ENCODE measurements around the gene CCL7. TPM values are rescaled to one million over a fixed set of nuclear protein-coding genes. Genes with fewer than 3 reads are reported as not detected.

CCL7 gene
- polyA plus RNA-seq, 1 donor from 2014 or later = not detected

DNA sequence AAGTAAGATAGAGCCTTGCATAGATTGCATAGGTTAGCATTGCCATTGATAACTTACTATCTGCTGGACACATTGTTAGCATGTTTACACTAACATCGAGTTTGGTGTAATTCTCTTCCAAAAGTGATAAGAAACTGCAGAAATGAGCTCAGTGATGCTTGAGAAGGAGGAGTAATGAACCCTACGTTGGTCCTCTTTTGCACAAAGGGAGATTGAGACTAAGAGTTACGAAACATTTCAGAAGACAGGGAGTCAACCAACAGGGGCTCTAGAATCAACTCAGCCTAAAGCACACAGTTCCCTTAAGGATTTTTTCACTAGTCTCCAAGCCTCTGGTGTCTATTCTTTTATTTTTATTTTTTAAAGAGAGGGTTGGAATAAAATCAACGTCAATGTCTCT lies 6.8 kb downstream of the CCL7 start:
- no peaks in the 10 kb centered on the region for H4K20me1 ChIP-seq (ENCODE audit: insufficient read depth)

DNA sequence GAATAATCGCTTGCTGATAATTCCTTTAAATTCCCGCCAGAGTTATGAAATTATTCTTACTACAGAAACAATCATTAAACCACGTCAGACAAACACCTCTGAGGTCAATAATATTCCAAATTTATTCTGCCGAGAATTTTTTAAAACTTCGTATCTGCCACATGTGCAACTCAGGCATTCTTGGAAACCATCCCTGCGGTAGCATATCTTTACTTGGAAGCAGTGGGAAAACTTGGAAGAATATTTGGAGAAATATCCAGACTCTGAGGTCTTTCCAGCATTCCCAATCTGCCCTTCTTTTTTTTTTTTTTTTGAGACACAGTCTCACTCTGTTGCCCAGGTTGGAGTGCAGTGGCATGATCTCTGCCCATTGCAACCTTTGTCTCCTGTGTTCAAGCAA lies 13.6 kb downstream of the CCL7 start:
- no peaks in the 10 kb centered on the region for H3K79me2 ChIP-seq (replicated peaks; ENCODE audit: insufficient read depth, low read length)
- H3K9me2 ChIP-seq (ENCODE audit: insufficient read depth, low read length) = no peaks in the 10 kb centered on the region
- TF ChIP-seq EP300 (conservative IDR thresholded peaks at IDR 0.05; ENCODE audit: poor library complexity, severe bottlenecking) = no peak
- H3K9me3 ChIP-seq (ENCODE audit: low read length) = no peaks in the 10 kb centered on the region
- no peak overlapping the region for H3K4me3 ChIP-seq (ENCODE audit: low read length)
- H3K27ac ChIP-seq (ENCODE audit: low read length) = no peak overlapping the region
- H3K27me3 ChIP-seq (ENCODE audit: insufficient read depth, low read depth, low read length) = no peaks in the 10 kb centered on the region
- no peaks in the 10 kb centered on the region for H4K20me1 ChIP-seq (ENCODE audit: insufficient read depth)
- no peaks in the 10 kb centered on the region for H3K36me3 ChIP-seq (ENCODE audit: insufficient read depth, low read length)
- no peak overlapping the region for H2AFZ ChIP-seq (ENCODE audit: low read depth, low read length)
- no peak overlapping the region for H3K4me2 ChIP-seq (ENCODE audit: low read length)
- no peak overlapping the region for H3K9ac ChIP-seq (ENCODE audit: low read length)
- no peaks in the 10 kb centered on the region for H3F3A ChIP-seq (ENCODE audit: insufficient read depth, low read length, poor library complexity, severe bottlenecking)

More for the DNA sequence above, 6.8 kb downstream of the CCL7 start:
- no peak overlapping the region for H3K9ac ChIP-seq (ENCODE audit: low read length)
- H3K4me3 ChIP-seq (ENCODE audit: low read length) = no peak overlapping the region
- no peak for TF ChIP-seq EZH2 (IDR thresholded peaks at IDR 0.05; ENCODE audit: borderline replicate concordance, insufficient read depth, low read length, poor library complexity, severe bottlenecking)
- no peak for TF ChIP-seq POLR2AphosphoS5 (IDR thresholded peaks at IDR 0.05)
- no peak for TF ChIP-seq CTCF (IDR thresholded peaks at IDR 0.05; ENCODE audit: poor library complexity, severe bottlenecking)
- TF ChIP-seq EP300 (conservative IDR thresholded peaks at IDR 0.05; ENCODE audit: poor library complexity, severe bottlenecking) = no peak
- TF ChIP-seq, protein P1, sequence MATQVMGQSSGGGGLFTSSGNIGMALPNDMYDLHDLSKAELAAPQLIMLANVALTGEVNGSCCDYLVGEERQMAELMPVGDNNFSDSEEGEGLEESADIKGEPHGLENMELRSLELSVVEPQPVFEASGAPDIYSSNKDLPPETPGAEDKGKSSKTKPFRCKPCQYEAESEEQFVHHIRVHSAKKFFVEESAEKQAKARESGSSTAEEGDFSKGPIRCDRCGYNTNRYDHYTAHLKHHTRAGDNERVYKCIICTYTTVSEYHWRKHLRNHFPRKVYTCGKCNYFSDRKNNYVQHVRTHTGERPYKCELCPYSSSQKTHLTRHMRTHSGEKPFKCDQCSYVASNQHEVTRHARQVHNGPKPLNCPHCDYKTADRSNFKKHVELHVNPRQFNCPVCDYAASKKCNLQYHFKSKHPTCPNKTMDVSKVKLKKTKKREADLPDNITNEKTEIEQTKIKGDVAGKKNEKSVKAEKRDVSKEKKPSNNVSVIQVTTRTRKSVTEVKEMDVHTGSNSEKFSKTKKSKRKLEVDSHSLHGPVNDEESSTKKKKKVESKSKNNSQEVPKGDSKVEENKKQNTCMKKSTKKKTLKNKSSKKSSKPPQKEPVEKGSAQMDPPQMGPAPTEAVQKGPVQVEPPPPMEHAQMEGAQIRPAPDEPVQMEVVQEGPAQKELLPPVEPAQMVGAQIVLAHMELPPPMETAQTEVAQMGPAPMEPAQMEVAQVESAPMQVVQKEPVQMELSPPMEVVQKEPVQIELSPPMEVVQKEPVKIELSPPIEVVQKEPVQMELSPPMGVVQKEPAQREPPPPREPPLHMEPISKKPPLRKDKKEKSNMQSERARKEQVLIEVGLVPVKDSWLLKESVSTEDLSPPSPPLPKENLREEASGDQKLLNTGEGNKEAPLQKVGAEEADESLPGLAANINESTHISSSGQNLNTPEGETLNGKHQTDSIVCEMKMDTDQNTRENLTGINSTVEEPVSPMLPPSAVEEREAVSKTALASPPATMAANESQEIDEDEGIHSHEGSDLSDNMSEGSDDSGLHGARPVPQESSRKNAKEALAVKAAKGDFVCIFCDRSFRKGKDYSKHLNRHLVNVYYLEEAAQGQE (IDR thresholded peaks at IDR 0.05; ENCODE audit: borderline replicate concordance) = no peak
- TF ChIP-seq MXI1 (conservative IDR thresholded peaks at IDR 0.05; ENCODE audit: poor library complexity, severe bottlenecking) = no peak
- no peak for TF ChIP-seq RAD21 (conservative IDR thresholded peaks at IDR 0.05)
- H3K27ac ChIP-seq (ENCODE audit: low read length) = no peak overlapping the region
- no peaks in the 10 kb centered on the region for H3K79me2 ChIP-seq (replicated peaks; ENCODE audit: insufficient read depth, low read length)
- H3F3A ChIP-seq (ENCODE audit: insufficient read depth, low read length, poor library complexity, severe bottlenecking) = no peaks in the 10 kb centered on the region
- H3K36me3 ChIP-seq (ENCODE audit: insufficient read depth, low read length) = no peaks in the 10 kb centered on the region
- no peaks in the 10 kb centered on the region for H3K9me3 ChIP-seq (ENCODE audit: low read length)
- no peaks in the 10 kb centered on the region for H3K27me3 ChIP-seq (ENCODE audit: insufficient read depth, low read depth, low read length)
- H2AFZ ChIP-seq (ENCODE audit: low read depth, low read length) = no peak overlapping the region
- no peaks in the 10 kb centered on the region for H3K9me2 ChIP-seq (ENCODE audit: insufficient read depth, low read length)
- no peak overlapping the region for H3K4me2 ChIP-seq (ENCODE audit: low read length)

DNA sequence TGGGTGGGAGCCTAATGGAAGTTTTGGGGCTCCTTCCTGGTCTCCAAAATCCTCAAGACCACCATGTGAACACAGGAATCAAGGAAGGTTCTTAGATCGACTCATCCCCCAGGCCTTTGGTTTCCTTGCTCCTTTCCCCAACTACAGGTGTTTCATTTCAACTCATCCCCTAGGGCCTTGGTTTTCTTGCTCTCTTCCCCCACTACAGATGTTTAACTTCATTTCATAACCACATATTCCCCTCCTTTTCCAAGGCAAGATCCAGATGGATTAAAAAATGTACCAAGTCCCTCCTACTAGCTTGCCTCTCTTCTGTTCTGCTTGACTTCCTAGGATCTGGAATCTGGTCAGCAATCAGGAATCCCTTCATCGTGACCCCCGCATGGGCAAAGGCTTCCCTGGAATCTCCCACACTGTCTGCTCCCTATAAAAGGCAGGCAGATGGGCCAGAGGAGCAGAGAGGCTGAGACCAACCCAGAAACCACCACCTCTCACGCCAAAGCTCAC lies 15.3 kb downstream of the CCL7 start, which contains the start of gene CCL11:
CCL11 (plus strand) TSS at position 457 of the 507 bp plus-strand sequence. CDS start 67 bp downstream, outside the sequence.
- Histone ChIP-seq H3K4me2 (ENCODE audit: low read length) (no peak within 1 kb of the TSS), H3F3A (ENCODE audit: insufficient read depth, low read length, poor library complexity, severe bottlenecking) (no peaks in the 10 kb centered on the region), H4K20me1 (ENCODE audit: insufficient read depth) (no peaks in the 10 kb centered on the region), H2AFZ (ENCODE audit: low read depth, low read length) (no peak within 1 kb of the TSS), H3K9me2 (ENCODE audit: insufficient read depth, low read length) (no peaks in the 10 kb centered on the region), H3K27ac (ENCODE audit: low read length) (no peak within 1 kb of the TSS), H3K9me3 (ENCODE audit: low read length) (no peaks in the 10 kb centered on the region), H3K9ac (ENCODE audit: low read length) (no peak within 1 kb of the TSS), H3K27me3 (ENCODE audit: insufficient read depth, low read depth, low read length) (no peaks in the 10 kb centered on the region), H3K79me2 (replicated peaks; ENCODE audit: insufficient read depth, low read length) (no peaks in the 10 kb centered on the region), H3K36me3 (ENCODE audit: insufficient read depth, low read length) (no peaks in the 10 kb centered on the region), H3K4me3 (ENCODE audit: low read length) (no peak within 1 kb of the TSS)
- no peak for TF ChIP-seq CTCF (IDR thresholded peaks at IDR 0.05; ENCODE audit: poor library complexity, severe bottlenecking)
- no peak for TF ChIP-seq MXI1 (conservative IDR thresholded peaks at IDR 0.05; ENCODE audit: poor library complexity, severe bottlenecking)
- TF ChIP-seq TAF1 (IDR thresholded peaks at IDR 0.05; ENCODE audit: low read depth) = no peak
- no peak for TF ChIP-seq EZH2 (IDR thresholded peaks at IDR 0.05; ENCODE audit: borderline replicate concordance, insufficient read depth, low read length, poor library complexity, severe bottlenecking)
- TF ChIP-seq EP300 (conservative IDR thresholded peaks at IDR 0.05; ENCODE audit: poor library complexity, severe bottlenecking) = no peak
- TF ChIP-seq POLR2AphosphoS5 (IDR thresholded peaks at IDR 0.05) = no peak
- no peak for TF ChIP-seq RAD21 (conservative IDR thresholded peaks at IDR 0.05)
- TF ChIP-seq SMC3 (conservative IDR thresholded peaks at IDR 0.05; ENCODE audit: poor library complexity) = no peak
- TF ChIP-seq, protein P1 (IDR thresholded peaks at IDR 0.05; ENCODE audit: borderline replicate concordance) = no peak

All from neural cell (in vitro differentiated cells).